Measurements from ENCODE around the gene SPPL3.

DNA sequence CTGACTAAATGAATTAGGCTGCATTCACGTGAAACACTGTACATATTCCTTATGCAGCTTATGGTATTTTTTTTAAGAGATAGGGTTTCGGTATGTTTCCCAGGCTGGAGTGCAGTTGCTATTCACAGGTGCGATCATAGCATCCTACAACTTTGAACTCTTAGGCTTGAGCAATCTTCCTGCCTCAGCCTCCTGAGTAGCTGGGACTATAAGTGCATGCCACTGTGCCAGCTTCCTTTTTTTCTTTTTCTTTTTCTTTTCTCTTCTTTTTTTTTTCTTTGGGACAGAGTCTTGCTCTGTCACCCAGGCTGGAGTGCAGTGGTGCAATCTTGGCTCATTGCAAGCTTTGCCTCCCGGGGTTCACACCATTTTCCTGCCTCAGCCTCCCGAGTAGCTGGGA, 35.8 kb upstream of the SPPL3 start:
- TF ChIP-seq, protein P1, sequence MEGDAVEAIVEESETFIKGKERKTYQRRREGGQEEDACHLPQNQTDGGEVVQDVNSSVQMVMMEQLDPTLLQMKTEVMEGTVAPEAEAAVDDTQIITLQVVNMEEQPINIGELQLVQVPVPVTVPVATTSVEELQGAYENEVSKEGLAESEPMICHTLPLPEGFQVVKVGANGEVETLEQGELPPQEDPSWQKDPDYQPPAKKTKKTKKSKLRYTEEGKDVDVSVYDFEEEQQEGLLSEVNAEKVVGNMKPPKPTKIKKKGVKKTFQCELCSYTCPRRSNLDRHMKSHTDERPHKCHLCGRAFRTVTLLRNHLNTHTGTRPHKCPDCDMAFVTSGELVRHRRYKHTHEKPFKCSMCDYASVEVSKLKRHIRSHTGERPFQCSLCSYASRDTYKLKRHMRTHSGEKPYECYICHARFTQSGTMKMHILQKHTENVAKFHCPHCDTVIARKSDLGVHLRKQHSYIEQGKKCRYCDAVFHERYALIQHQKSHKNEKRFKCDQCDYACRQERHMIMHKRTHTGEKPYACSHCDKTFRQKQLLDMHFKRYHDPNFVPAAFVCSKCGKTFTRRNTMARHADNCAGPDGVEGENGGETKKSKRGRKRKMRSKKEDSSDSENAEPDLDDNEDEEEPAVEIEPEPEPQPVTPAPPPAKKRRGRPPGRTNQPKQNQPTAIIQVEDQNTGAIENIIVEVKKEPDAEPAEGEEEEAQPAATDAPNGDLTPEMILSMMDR (IDR thresholded peaks at IDR 0.05): no peak
- no peak for TF ChIP-seq POLR2A (IDR thresholded peaks at IDR 0.05)
